ENCODE results near the gene CEP135.

- TF ChIP-seq EZH2phosphoT487 (IDR thresholded peaks at IDR 0.05; ENCODE audit: borderline replicate concordance, low read depth, low read length) (no peak), CTCF (conservative IDR thresholded peaks at IDR 0.05; ENCODE audit: low read length) (no peak)
Measured at GRCh38 chr4:55903577-55903976, 45.2 kb upstream of the CEP135 start.

All from OCI-LY7 (cell line).